ENCODE results near the gene DCDC1. TPM values are rescaled to one million over a fixed set of nuclear protein-coding genes. Genes with fewer than 3 reads are reported as not detected.

DCDC1 gene
- polyA plus RNA-seq, 3 donors, result 0.03 TPM; not detected in 2

DNA sequence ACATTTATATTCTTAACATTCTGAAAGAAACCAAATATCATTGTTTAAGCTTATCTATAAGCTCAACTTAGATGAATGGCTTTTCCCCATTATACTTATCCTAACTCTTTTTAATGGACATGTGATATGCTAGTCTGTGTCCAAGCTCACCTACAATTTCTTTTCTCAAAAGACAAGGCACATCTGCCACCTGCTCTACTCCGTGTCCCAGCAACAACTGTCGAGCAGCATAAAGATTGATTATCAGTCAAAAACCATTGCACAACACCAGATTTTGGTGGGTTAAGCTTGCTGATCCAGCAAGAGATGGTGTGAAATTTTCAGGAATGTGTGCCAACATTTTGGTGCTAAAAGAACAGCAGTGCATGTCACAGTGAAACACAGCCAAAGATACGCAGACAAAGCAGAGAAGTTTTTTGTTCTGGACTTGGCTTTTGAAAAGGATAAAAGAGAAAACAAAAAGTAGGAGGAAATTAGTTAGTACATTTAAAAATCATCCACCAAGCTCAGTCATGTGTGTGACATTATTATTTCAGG, 65.8 kb downstream of the DCDC1 start:
- H2AFZ ChIP-seq (ENCODE audit: insufficient read depth, low read depth, low read length, poor library complexity, severe bottlenecking), result no peak overlapping the region
- peaks cover 0 to 2% (median 1%) of the 10 kb centered on the region in 3 donors for H3K27me3 Mint-ChIP-seq (ENCODE audit: low read depth in 3 of 3)
- H3K4me1 Mint-ChIP-seq, result no peaks in the 10 kb centered on the region
- H3K4me3 ChIP-seq (replicated peaks in 1 of 3; ENCODE audit: low read depth in 2 of 3, low read length in 3 of 3), result no peak overlapping the region
- no peaks in the 10 kb centered on the region for H3K36me3 ChIP-seq (replicated peaks in 1 of 2; ENCODE audit: control insufficient read depth in 1 of 2, insufficient read depth in 2 of 2, low read length in 2 of 2)
- DNase-seq, result no peak
- H3K79me2 ChIP-seq (ENCODE audit: insufficient read depth, low read length), result no peaks in the 10 kb centered on the region
- no peaks in the 10 kb centered on the region for H3K36me3 Mint-ChIP-seq
- H4K20me1 ChIP-seq (ENCODE audit: insufficient read depth, low read length), result no peaks in the 10 kb centered on the region
- no peak overlapping the region for H3K4me2 ChIP-seq (replicated peaks; ENCODE audit: extremely low read depth, low read length, poor library complexity, severe bottlenecking)
- no peak overlapping the region for H3K27ac Mint-ChIP-seq
- TF ChIP-seq, protein P1, sequence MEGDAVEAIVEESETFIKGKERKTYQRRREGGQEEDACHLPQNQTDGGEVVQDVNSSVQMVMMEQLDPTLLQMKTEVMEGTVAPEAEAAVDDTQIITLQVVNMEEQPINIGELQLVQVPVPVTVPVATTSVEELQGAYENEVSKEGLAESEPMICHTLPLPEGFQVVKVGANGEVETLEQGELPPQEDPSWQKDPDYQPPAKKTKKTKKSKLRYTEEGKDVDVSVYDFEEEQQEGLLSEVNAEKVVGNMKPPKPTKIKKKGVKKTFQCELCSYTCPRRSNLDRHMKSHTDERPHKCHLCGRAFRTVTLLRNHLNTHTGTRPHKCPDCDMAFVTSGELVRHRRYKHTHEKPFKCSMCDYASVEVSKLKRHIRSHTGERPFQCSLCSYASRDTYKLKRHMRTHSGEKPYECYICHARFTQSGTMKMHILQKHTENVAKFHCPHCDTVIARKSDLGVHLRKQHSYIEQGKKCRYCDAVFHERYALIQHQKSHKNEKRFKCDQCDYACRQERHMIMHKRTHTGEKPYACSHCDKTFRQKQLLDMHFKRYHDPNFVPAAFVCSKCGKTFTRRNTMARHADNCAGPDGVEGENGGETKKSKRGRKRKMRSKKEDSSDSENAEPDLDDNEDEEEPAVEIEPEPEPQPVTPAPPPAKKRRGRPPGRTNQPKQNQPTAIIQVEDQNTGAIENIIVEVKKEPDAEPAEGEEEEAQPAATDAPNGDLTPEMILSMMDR (IDR thresholded peaks at IDR 0.05), result no peak
- H3K4me3 Mint-ChIP-seq, result no peak overlapping the region
- no peaks in the 10 kb centered on the region for H3K27me3 ChIP-seq (ENCODE audit: control insufficient read depth in 2 of 2, insufficient read depth in 2 of 2, low read length in 2 of 2)
- no peak overlapping the region for H3K27ac ChIP-seq (ENCODE audit: low read depth in 1 of 2, low read length in 2 of 2)
- no peaks in the 10 kb centered on the region for H3K9me3 ChIP-seq (replicated peaks in 1 of 2; ENCODE audit: control insufficient read depth in 1 of 2, insufficient read depth in 1 of 2, low read length in 2 of 2)
- H3K9ac ChIP-seq (ENCODE audit: insufficient read depth, low read length, poor library complexity, severe bottlenecking), result no peak overlapping the region
- intact Hi-C loops (cut with micrococcal nuclease), result no loop called here
- H3K9me3 Mint-ChIP-seq, result no peaks in the 10 kb centered on the region
- no CpG with 5 or more reads among the region's 3 CpGs for WGBS (ENCODE audit: insufficient coverage)
- H3K4me1 ChIP-seq (ENCODE audit: control insufficient read depth in 1 of 2, insufficient read depth in 2 of 2, low read length in 2 of 2), result no peaks in the 10 kb centered on the region

DNA sequence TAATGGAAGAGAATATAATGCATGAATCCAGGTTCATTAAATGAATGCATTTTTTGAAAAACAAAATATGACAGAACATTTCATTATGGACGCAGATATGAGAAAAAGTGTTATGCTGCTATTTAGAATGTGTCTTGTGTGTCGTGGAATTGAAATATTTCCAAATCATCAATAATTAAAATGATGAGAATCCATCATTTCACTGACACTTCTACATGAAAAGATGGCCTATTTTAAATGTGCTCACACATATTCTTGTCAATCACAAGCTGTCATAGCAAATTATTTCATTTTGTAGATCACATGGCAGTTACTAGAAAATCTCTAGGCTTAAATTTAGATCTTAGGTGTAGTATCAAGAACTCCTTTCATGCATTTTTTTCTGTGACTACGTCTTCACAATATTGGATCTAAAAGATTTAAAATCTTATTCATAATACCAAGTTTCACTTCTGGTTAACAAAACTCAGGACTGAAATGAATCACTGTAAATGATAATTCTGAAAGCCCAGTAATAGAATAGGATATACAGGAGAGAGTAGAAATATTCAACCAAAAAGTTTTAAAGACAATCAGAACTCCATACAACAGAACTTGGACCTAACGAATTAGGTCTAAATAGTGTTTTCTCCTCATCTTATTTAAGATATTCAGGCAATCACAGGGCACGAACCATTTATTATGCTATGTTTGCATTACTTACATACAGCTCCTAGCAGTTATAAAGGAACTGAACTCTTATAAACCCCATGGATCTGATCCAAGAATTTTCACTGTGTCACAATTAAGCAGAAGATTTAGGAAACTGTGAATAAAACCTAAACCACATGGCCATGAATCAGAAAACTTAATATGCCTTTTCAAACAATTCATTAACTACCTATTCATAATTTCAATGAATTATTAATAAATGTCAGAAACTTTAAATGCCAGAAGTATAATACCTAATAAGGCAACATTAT, 67.7 kb downstream of the DCDC1 start:
- H3K4me3 Mint-ChIP-seq, result no peak overlapping the region
- 100% methylated on average over 1 of the region's 5 CpGs for whole genome bisulfite sequencing (ENCODE audit: insufficient coverage)
- TF ChIP-seq, protein P1 (IDR thresholded peaks at IDR 0.05), result no peak
- H3K9ac ChIP-seq (ENCODE audit: insufficient read depth, low read length, poor library complexity, severe bottlenecking), result no peak overlapping the region
- no peak overlapping the region for H3K27ac Mint-ChIP-seq
- DNase-seq, result no peak
- peaks cover 0 to 2% (median 1%) of the 10 kb centered on the region in 3 donors for H3K27me3 Mint-ChIP-seq (ENCODE audit: low read depth in 3 of 3)
- H3K9me3 ChIP-seq (replicated peaks in 1 of 2; ENCODE audit: control insufficient read depth in 1 of 2, insufficient read depth in 1 of 2, low read length in 2 of 2), result no peaks in the 10 kb centered on the region
- no peaks in the 10 kb centered on the region for H3K36me3 Mint-ChIP-seq
- H3K27ac ChIP-seq (ENCODE audit: low read depth in 1 of 2, low read length in 2 of 2), result no peak overlapping the region
- no peaks in the 10 kb centered on the region for H3K27me3 ChIP-seq (ENCODE audit: control insufficient read depth in 2 of 2, insufficient read depth in 2 of 2, low read length in 2 of 2)
- no peaks in the 10 kb centered on the region for H4K20me1 ChIP-seq (ENCODE audit: insufficient read depth, low read length)
- H2AFZ ChIP-seq (ENCODE audit: insufficient read depth, low read depth, low read length, poor library complexity, severe bottlenecking), result no peak overlapping the region
- H3K79me2 ChIP-seq (ENCODE audit: insufficient read depth, low read length), result no peaks in the 10 kb centered on the region
- intact Hi-C loops (cut with micrococcal nuclease), result no loop called here
- H3K4me3 ChIP-seq (replicated peaks in 1 of 3; ENCODE audit: low read depth in 2 of 3, low read length in 3 of 3), result no peak overlapping the region
- H3K36me3 ChIP-seq (replicated peaks in 1 of 2; ENCODE audit: control insufficient read depth in 1 of 2, insufficient read depth in 2 of 2, low read length in 2 of 2), result no peaks in the 10 kb centered on the region
- H3K4me1 Mint-ChIP-seq, result no peaks in the 10 kb centered on the region
- no peaks in the 10 kb centered on the region for H3K4me1 ChIP-seq (ENCODE audit: control insufficient read depth in 1 of 2, insufficient read depth in 2 of 2, low read length in 2 of 2)
- H3K4me2 ChIP-seq (replicated peaks; ENCODE audit: extremely low read depth, low read length, poor library complexity, severe bottlenecking), result no peak overlapping the region
- peaks cover 0 to 3% (median 0%) of the 10 kb centered on the region in 7 donors for H3K9me3 Mint-ChIP-seq

Data from CD14-positive monocyte (primary cell).